Left lung (tissue), 10 donors: ENCODE results near the gene RBFOX1. TPM values are rescaled to one million over a fixed set of nuclear protein-coding genes. Genes with fewer than 3 reads are reported as not detected.

Experiments
- ATAC-seq: fragments of 200-7000 bp; cut with Tn5 transposase; one replicate; pipeline ENCODE4 v1.9.1; 2020; ENCODE audit warnings: moderate library complexity
- DNase-seq, 4 donors: peaks; one replicate each; pipeline ENCODE4 v3.0.0-alpha.2; 2013 to 2020
- H3K27ac ChIP-seq, 2 donors: fragments of 200-600 bp; sonication (generic) in 1 of 2; one replicate each; pipeline versions ENCODE4 v1.5.0 to v1.8.0; 2020 to 2021
- H3K27me3 ChIP-seq, 2 donors: fragments of 200-600 bp; sonication (generic) in 1 of 2; one replicate each; pipeline versions ENCODE4 v1.5.0 to v1.8.0; 2020 to 2021
- H3K36me3 ChIP-seq, 2 donors: fragments of 200-600 bp; sonication (generic) in 1 of 2; one replicate each; pipeline versions ENCODE4 v1.5.0 to v1.8.0; 2020 to 2021
- H3K4me1 ChIP-seq, 2 donors: fragments of 200-600 bp; one replicate each; pipeline ENCODE4 v1.8.0; 2021
- H3K4me3 ChIP-seq, 2 donors: fragments of 200-600 bp; sonication (generic) in 1 of 2; one replicate each; pipeline versions ENCODE4 v1.5.0 to v1.8.0; 2020 to 2021; ENCODE audit warnings: mild to moderate bottlenecking in 1 of 2
- H3K9me3 ChIP-seq, 2 donors: fragments of 200-600 bp; sonication (generic) in 1 of 2; one replicate each; pipeline versions ENCODE4 v1.5.0 to v1.8.0; 2020 to 2021
- intact Hi-C, 2 donors: fragments of 100-400 bp; cut with DNase I; formaldehyde crosslinking; loops; one replicate each; pipeline versions ENCODE4 v1.11.2 to v1.14.2; 2022
- polyA plus RNA-seq, 6 donors: library from polyadenylated mRNA; unstranded; fragments of 120-200 nt; gene quantifications; one replicate each; pipeline ENCODE4 v1.2.1, GENCODE V29; 2013; ENCODE audit not compliant: insufficient read length in 6 of 6
- total RNA-seq, 2 donors: library from RNA; stranded (reverse); fragmentation: NEBNext Ultra II Directional; extraction: Animal tissue kit (Norgen Biotek cat#: 25700); gene quantifications; one replicate each; pipeline ENCODE4 v1.2.1, GENCODE V29; 2021
- TF ChIP-seq, protein P1 (sequence below), 2 donors: fragments of 200-600 bp; sonication (generic) in 1 of 2; IDR thresholded peaks; one replicate each; pipeline versions ENCODE4 v1.5.0 to v1.8.0; 2021; ENCODE audit warnings: antibody characterized with exemption in 2 of 2
- donor health status: DM: no; HTN: yes; CAD: no.
- donor health status: DM: no; HTN: no; CAD: no.

RBFOX1 gene
- total and polyA plus RNA-seq, 8 donors = 0.41 to 1.7 (median 0.91) TPM; not detected in 2

DNA sequence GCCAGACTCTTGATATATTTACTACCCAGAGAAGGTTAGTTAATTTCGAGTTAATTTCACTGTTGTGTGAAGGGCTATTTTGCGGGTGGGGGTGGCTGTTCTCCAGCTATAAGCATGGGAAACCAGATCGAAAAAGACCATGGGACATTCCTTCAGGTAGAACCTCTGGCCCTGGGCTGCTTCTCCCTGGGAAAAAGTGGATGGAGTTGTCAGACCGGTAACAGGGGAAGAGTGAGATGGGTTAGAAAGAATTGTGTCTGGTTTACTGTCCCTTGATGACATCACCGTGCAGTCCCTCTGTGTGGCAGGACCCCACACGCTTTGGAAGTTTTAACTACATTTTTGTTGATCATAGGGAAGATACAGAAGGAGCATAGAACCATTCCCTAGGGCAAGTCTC lies 296.3 kb downstream of the RBFOX1 start:
- H3K36me3 ChIP-seq = no peaks in the 10 kb centered on the region
- intact Hi-C loops = no loop called here
- no peak overlapping the region for H3K27ac ChIP-seq
- no peaks in the 10 kb centered on the region for H3K9me3 ChIP-seq
- DNase-seq = no peak
- no peak overlapping the region for H3K4me3 ChIP-seq
- H3K27me3 ChIP-seq = peaks cover 0 to 5% of the 10 kb centered on the region in 2 donors
- H3K4me1 ChIP-seq = no peaks in the 10 kb centered on the region
- TF ChIP-seq, protein P1, sequence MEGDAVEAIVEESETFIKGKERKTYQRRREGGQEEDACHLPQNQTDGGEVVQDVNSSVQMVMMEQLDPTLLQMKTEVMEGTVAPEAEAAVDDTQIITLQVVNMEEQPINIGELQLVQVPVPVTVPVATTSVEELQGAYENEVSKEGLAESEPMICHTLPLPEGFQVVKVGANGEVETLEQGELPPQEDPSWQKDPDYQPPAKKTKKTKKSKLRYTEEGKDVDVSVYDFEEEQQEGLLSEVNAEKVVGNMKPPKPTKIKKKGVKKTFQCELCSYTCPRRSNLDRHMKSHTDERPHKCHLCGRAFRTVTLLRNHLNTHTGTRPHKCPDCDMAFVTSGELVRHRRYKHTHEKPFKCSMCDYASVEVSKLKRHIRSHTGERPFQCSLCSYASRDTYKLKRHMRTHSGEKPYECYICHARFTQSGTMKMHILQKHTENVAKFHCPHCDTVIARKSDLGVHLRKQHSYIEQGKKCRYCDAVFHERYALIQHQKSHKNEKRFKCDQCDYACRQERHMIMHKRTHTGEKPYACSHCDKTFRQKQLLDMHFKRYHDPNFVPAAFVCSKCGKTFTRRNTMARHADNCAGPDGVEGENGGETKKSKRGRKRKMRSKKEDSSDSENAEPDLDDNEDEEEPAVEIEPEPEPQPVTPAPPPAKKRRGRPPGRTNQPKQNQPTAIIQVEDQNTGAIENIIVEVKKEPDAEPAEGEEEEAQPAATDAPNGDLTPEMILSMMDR (IDR thresholded peaks at IDR 0.05) = no peak
- no peak for ATAC-seq

GRCh38 chr16:7629571-7629970 lies 296.9 kb downstream of the RBFOX1 start:
- no peak overlapping the region for H3K27ac ChIP-seq
- no peak overlapping the region for H3K4me3 ChIP-seq
- peaks cover 0 to 5% of the 10 kb centered on the region in 2 donors for H3K27me3 ChIP-seq
- TF ChIP-seq, protein P1 (IDR thresholded peaks at IDR 0.05) = no peak
- DNase-seq = no peak
- H3K9me3 ChIP-seq = no peaks in the 10 kb centered on the region
- ATAC-seq = no peak
- no peaks in the 10 kb centered on the region for H3K4me1 ChIP-seq
- H3K36me3 ChIP-seq = no peaks in the 10 kb centered on the region
- intact Hi-C loops = no loop called here

DNA sequence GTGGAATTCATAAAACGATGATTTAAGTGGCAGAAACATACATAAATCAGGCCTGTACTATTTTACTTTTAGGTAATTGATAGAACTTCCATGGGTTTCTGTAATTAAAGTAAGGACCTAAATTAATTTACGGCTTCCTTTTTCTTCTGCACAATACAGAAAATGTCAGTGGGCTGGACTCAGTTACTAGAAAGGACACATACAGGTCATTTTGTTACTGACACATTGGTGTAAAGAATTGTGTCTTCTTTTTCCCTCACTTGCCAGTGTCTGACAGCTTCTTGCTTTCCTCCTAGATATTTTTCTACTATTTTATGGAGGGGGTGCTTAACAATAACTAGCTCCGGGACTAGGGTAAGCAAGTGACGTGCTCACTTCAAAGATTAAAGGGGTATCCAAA lies 304.8 kb downstream of the RBFOX1 start:
- Histone ChIP-seq H3K27ac (no peak overlapping the region), H3K4me3 (no peak overlapping the region), H3K36me3 (no peaks in the 10 kb centered on the region), H3K4me1 (no peaks in the 10 kb centered on the region), H3K27me3 (no peaks in the 10 kb centered on the region), H3K9me3 (no peaks in the 10 kb centered on the region)
- DNase-seq (no peak), ATAC-seq (no peak)
- intact Hi-C loops = no loop called here
- TF ChIP-seq, protein P1 (IDR thresholded peaks at IDR 0.05) = no peak

GRCh38 chr16:7638306-7638705 lies 305.7 kb downstream of the RBFOX1 start:
- TF ChIP-seq, protein P1 (IDR thresholded peaks at IDR 0.05) = no peak
- H3K36me3 ChIP-seq = no peaks in the 10 kb centered on the region
- H3K27me3 ChIP-seq = no peaks in the 10 kb centered on the region
- no peaks in the 10 kb centered on the region for H3K4me1 ChIP-seq
- DNase-seq = no peak
- H3K9me3 ChIP-seq = no peaks in the 10 kb centered on the region
- ATAC-seq = no peak
- intact Hi-C loops = no loop called here
- H3K4me3 ChIP-seq = no peak overlapping the region
- no peak overlapping the region for H3K27ac ChIP-seq

GRCh38 chr16:7640334-7640733 lies 307.7 kb downstream of the RBFOX1 start:
- no peak for ATAC-seq
- Histone ChIP-seq H3K36me3 (no peaks in the 10 kb centered on the region), H3K27me3 (no peaks in the 10 kb centered on the region), H3K4me1 (no peaks in the 10 kb centered on the region), H3K9me3 (no peaks in the 10 kb centered on the region), H3K4me3 (no peak overlapping the region), H3K27ac (no peak overlapping the region)
- intact Hi-C loops = no loop called here
- DNase-seq = no peak
- TF ChIP-seq, protein P1 (IDR thresholded peaks at IDR 0.05) = no peak
